Kidney epithelial cell (primary cell): ENCODE data around the gene NID1. TPM values are rescaled to one million over a fixed set of nuclear protein-coding genes. Genes with fewer than 3 reads are reported as not detected.

Source experiments
- DNase-seq: peaks from one replicate; pipeline ENCODE4 v3.0.0-alpha.2; 2010; ENCODE audit warnings: low read depth
- H3K27me3 ChIP-seq: 2 replicates; pipeline ENCODE4 v1.6.0; 2011; ENCODE audit warnings: low read length; ENCODE audit not compliant: control insufficient read depth, insufficient read depth
- H3K36me3 ChIP-seq: 2 replicates; pipeline ENCODE4 v1.5.1; 2011; ENCODE audit warnings: low read length; ENCODE audit not compliant: control insufficient read depth, insufficient read depth
- H3K4me3 ChIP-seq: 2 replicates; pipeline ENCODE4 v1.5.1; 2011; ENCODE audit warnings: low read depth, mild to moderate bottlenecking, control low read depth, low read length
- total RNA-seq: library from RNA; depleted of rRNA; stranded (reverse); fragments of >200 nt; gene quantifications from 2 replicates; pipeline ENCODE4 v1.2.3, GENCODE V29; 2015
- TF ChIP-seq, protein P1 (sequence below): IDR thresholded peaks from 2 replicates; pipeline ENCODE4 v1.5.1; 2011; ENCODE audit warnings: mild to moderate bottlenecking, moderate library complexity, low read length, control low read depth, inconsistent platforms; ENCODE audit not compliant: insufficient read depth, poor library complexity, severe bottlenecking

NID1 gene
- total RNA-seq, 1 donor from 2014 or later = 21.2 TPM

DNA sequence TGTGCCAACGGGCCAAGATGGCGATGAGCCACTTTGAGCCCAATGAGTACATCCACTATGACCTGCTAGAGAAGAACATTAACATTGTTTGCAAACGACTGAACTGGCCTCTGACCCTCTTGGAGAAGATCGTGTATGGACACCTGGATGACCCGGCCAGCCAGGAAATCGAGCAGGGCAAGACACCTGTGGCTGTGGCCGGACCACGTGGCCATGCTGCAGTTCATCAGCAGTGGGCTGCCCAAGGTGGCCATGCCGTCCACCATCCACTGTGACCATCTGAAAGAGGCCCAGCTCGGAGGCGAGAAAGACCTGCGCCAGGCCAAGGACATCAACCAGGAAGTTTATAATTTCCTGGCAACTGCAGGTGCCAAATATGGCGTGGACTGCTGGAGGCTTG lies 45.2 kb upstream of the NID1 start:
- Histone ChIP-seq H3K4me3 (no peak overlapping the region), H3K36me3 (no peaks in the 10 kb centered on the region), H3K27me3 (no peaks in the 10 kb centered on the region)
- TF ChIP-seq, protein P1, sequence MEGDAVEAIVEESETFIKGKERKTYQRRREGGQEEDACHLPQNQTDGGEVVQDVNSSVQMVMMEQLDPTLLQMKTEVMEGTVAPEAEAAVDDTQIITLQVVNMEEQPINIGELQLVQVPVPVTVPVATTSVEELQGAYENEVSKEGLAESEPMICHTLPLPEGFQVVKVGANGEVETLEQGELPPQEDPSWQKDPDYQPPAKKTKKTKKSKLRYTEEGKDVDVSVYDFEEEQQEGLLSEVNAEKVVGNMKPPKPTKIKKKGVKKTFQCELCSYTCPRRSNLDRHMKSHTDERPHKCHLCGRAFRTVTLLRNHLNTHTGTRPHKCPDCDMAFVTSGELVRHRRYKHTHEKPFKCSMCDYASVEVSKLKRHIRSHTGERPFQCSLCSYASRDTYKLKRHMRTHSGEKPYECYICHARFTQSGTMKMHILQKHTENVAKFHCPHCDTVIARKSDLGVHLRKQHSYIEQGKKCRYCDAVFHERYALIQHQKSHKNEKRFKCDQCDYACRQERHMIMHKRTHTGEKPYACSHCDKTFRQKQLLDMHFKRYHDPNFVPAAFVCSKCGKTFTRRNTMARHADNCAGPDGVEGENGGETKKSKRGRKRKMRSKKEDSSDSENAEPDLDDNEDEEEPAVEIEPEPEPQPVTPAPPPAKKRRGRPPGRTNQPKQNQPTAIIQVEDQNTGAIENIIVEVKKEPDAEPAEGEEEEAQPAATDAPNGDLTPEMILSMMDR = no peak
- DNase-seq = no peak

DNA sequence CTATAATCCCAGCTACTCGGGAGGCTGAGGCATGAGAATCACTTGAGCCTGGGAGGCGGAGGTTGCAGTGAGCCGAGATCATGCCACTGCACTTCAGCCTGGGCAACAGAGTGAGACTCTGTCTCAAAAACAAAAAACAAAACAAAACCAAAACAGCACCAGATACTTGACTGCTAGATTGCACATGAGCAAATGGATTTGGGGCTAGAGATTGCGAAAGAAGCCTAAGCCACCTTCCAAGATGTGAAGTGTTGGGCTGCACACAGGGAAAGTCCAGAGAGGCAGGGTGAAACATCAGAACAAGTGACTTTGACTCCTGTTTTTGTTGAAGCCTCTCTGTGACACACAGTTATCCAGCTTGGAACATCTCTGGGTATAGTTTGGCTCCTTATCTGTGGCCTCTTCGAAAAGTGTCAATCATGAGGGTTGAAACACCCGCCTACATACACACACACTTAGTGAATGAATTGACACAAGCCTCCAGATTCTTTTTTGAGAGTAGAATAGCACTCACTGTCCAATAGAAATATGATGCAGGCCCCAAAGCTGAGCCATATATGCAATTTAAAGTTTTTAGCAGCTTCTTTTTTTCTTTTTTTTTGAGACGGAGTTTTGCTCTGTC lies 43.2 kb upstream of the NID1 start:
- TF ChIP-seq, protein P1 = no peak
- Histone ChIP-seq H3K27me3 (no peaks in the 10 kb centered on the region), H3K4me3 (no peak overlapping the region), H3K36me3 (no peaks in the 10 kb centered on the region)
- DNase-seq = no peak

DNA sequence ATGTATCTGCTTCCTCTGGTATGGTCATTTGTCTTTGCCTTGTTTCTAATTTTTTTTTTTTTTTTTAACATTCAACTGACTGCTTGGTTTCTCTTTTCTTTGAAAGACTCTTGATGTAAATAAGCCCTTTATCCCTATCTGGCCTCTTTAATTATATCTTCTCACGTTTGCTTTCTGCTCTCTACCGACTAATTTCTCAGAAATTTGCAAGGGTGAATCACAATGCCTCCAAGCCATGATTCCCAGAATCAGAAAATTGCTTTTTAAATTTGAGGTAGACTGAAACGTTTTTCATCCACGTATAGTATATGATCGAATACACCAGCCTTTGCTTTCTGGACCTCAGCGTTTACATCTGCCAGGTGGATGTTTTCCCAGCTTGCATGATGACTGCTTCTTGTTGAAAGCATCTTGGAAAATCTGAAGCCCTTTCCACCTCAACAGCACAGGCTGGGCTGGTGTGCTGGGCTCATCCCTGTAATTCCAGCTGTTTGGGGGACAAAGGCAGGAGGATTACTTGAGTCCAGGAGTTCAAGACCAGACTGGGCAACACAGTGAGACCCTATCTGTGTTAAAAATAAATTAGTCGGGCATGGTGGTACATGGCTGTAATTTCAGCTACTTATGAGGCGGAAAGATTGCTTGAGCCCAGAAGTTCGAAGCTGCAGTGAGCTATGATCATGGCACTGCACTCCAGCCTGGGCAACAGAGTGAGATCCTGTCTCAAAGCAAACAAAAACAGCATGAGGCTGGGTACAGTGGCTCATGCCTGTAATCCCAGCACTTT lies 42.4 kb upstream of the NID1 start:
- DNase-seq = no peak
- TF ChIP-seq, protein P1 = no peak
- Histone ChIP-seq H3K36me3 (no peaks in the 10 kb centered on the region), H3K27me3 (no peaks in the 10 kb centered on the region), H3K4me3 (no peak overlapping the region)

DNA sequence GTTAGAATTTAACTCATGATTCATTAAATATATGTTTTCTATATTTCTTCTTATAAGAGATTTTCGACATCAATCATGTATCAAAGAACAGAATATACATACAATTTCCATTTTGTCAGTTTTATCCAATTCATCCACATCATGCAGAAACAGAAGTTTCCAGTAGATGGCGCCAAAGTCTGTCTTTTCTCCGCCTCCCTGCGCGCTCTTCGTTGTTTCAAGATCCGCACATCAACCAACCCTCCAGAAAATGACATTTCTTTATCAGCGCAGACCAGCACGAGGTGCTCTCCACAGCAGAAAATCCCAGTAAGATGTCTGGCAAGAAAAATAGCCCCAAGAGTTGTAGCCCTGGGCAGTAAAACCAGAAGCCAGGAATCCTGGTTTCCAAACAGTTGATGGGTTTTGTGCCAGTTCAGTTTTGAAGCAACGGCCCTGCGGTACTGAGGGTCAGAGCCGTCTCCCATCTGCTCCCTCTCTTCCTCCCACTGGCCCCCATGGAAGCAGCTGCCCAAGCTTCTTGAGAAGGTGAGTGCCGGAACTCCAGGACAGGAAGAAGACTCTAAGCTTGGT lies 38.8 kb upstream of the NID1 start:
- Histone ChIP-seq H3K27me3 (no peaks in the 10 kb centered on the region), H3K4me3 (no peak overlapping the region), H3K36me3 (no peaks in the 10 kb centered on the region)
- no peak for DNase-seq
- TF ChIP-seq, protein P1 = peak; percentile 68

DNA sequence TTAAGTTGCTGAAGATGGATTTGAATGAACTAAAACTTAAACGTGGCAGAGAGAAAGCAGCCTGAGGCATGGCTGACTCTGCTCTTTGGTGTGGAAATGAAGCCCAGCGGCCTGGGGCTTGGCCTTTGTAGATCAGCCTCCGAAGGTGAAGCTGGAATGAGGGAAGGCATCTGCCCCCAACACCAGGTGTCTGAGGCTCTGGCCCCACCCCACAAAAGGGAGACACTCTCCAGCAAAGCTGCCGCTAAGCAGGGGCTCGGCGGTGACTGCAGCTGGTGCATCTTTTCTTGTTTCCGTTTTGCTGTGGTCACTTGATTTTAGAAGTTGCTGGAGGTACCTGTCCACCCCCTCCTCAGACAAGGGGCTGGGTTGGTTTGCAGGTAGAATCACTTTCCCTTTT lies 38.2 kb upstream of the NID1 start:
- H3K36me3 ChIP-seq = no peaks in the 10 kb centered on the region
- no peak for DNase-seq
- H3K4me3 ChIP-seq = no peak overlapping the region
- H3K27me3 ChIP-seq = no peaks in the 10 kb centered on the region
- TF ChIP-seq, protein P1 = no peak

DNA sequence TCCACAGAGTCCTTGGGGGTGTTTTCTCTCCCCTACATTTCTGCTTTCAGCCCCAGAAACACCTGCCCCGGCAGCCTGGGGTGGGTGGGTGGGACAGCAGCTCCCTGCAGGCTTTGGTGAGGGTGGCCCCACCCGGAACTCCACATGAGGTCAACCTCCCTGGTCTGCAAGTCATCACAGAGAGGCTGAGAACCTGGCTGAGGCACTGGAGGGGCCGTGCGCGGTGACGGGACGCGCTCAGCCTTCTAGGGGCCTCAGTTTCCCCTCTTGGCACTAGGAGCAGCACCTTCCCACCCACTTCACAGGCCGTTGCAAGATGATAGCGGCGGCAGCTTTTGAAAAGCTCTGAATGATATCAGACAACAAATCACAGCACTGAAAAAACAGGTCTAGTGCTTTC lies 37.7 kb upstream of the NID1 start:
- no peak for DNase-seq
- Histone ChIP-seq H3K27me3 (no peaks in the 10 kb centered on the region), H3K36me3 (no peaks in the 10 kb centered on the region), H3K4me3 (no peak overlapping the region)
- TF ChIP-seq, protein P1 = no peak
